HepG2 (cell line): ENCODE measurements around the gene MTMR4. TPM values are rescaled to one million over a fixed set of nuclear protein-coding genes. Genes with fewer than 3 reads are reported as not detected.

Experiments
- FOXO1 ChIP-seq: sonication (generic); formaldehyde crosslinking; IDR thresholded peaks from 2 replicates; pipeline ENCODE4 v1.4.0; 2020; ENCODE audit warnings: missing genetic modification reagents
- HIVEP1 ChIP-seq: sonication (generic); formaldehyde crosslinking; IDR thresholded peaks from 2 replicates; pipeline ENCODE4 v1.4.0; 2020; ENCODE audit warnings: mild to moderate bottlenecking, missing genetic modification reagents
- KAT7 ChIP-seq: IDR thresholded peaks from 2 replicates; pipeline ENCODE4 v1.6.1; 2018; ENCODE audit warnings: borderline replicate concordance, missing compliant biosample characterization
- MED1 ChIP-seq: sonication (generic); formaldehyde crosslinking; IDR thresholded peaks from 2 replicates; pipeline ENCODE4 v1.4.0; 2020; ENCODE audit warnings: missing genetic modification reagents
- MXD4 ChIP-seq: IDR thresholded peaks from 2 replicates; pipeline ENCODE4 v1.6.1; 2016; ENCODE audit warnings: mild to moderate bottlenecking, missing biosample characterization, missing genetic modification reagents
- NFE2L1 ChIP-seq: sonication (generic); formaldehyde crosslinking; IDR thresholded peaks from 2 replicates; pipeline ENCODE4 v1.4.0; 2020; ENCODE audit warnings: missing genetic modification reagents, mild to moderate bottlenecking, borderline replicate concordance
- PBX3 ChIP-seq: sonication (generic); formaldehyde crosslinking; IDR thresholded peaks from 2 replicates; pipeline ENCODE4 v1.8.1; 2023; ENCODE audit warnings: missing genetic modification reagents, inconsistent platforms, borderline replicate concordance
- POGK ChIP-seq: sonication (generic); formaldehyde crosslinking; conservative IDR thresholded peaks from 2 replicates; pipeline ENCODE4 v1.8.0; 2022; ENCODE audit warnings: mild to moderate bottlenecking, moderate library complexity, missing genetic modification reagents
- RBM39 ChIP-seq: fragments of 200-400 bp; formaldehyde crosslinking; IDR thresholded peaks from one replicate; pipeline ENCODE4 v1.6.1; 2018; ENCODE audit warnings: antibody characterized with exemption, mild to moderate bottlenecking, low read depth, low read length; ENCODE audit not compliant: poor library complexity, severe bottlenecking
- SIX1 ChIP-seq: sonication (generic); formaldehyde crosslinking; IDR thresholded peaks from 2 replicates; pipeline ENCODE4 v1.4.0; 2020; ENCODE audit warnings: missing genetic modification reagents, borderline replicate concordance
- SIX4 ChIP-seq: sonication (generic); formaldehyde crosslinking; IDR thresholded peaks from 2 replicates; pipeline ENCODE4 v1.4.0; 2020; ENCODE audit warnings: missing genetic modification reagents
- SMAD1 ChIP-seq: sonication (generic); formaldehyde crosslinking; IDR thresholded peaks from 2 replicates; pipeline ENCODE4 v1.4.0; 2020; ENCODE audit warnings: missing genetic modification reagents, low read depth, mild to moderate bottlenecking, borderline replicate concordance
- SMC3 ChIP-seq: IDR thresholded peaks from 2 replicates; pipeline ENCODE4 v1.6.1; 2011; ENCODE audit warnings: low read length, improper control_type of control experiment
- SP1 ChIP-seq, 2 experiments: fragments of 450-650 bp in 1 of 2; sonication (generic) in 1 of 2; formaldehyde crosslinking in 1 of 2; IDR thresholded peaks; 2 replicates each; pipeline versions ENCODE4 v1.4.0 to v1.6.1; 2016 to 2020; ENCODE audit warnings: missing genetic modification reagents in 1 of 2
- SP5 ChIP-seq: IDR thresholded peaks from 2 replicates; pipeline ENCODE4 v1.6.1; 2016; ENCODE audit warnings: low read depth, borderline replicate concordance
- ZBTB4 ChIP-seq: sonication (generic); formaldehyde crosslinking; IDR thresholded peaks from 2 replicates; pipeline ENCODE4 v1.4.0; 2020; ENCODE audit warnings: missing genetic modification reagents, mild to moderate bottlenecking, borderline replicate concordance
- ZEB1 ChIP-seq: IDR thresholded peaks from 2 replicates; pipeline ENCODE4 v1.6.1; 2012; ENCODE audit warnings: mild to moderate bottlenecking, low read depth, inconsistent platforms; ENCODE audit not compliant: insufficient replicate concordance
- ZNF30 ChIP-seq: sonication (generic); formaldehyde crosslinking; IDR thresholded peaks from 2 replicates; pipeline ENCODE4 v1.5.0; 2020; ENCODE audit warnings: mild to moderate bottlenecking, missing genetic modification reagents
- ZNF850 ChIP-seq: sonication (generic); formaldehyde crosslinking; conservative IDR thresholded peaks from 2 replicates; pipeline ENCODE4 v1.9.0; 2021; ENCODE audit warnings: mild to moderate bottlenecking, missing genetic modification reagents
- ZSCAN30 ChIP-seq: sonication (generic); formaldehyde crosslinking; IDR thresholded peaks from 2 replicates; pipeline ENCODE4 v1.5.0; 2020; ENCODE audit warnings: mild to moderate bottlenecking, missing genetic modification reagents
- polyA plus RNA-seq, 8 experiments: library from polyadenylated mRNA; depleted of rRNA in 3 of 8; stranded (reverse) in 7 of 8; unstranded in 1 of 8; fragments of >200 nt; fragmentation: Illumina TruSeq in 4 of 8; extraction: Trizol in 4 of 8; gene quantifications; 2 replicates each; pipeline versions ENCODE4 v1.2.1 to v1.2.3, GENCODE V29; 2011 to 2016; ENCODE audit warnings: low read depth in 4 of 8, missing spikeins in 1 of 8, mixed read lengths in 1 of 8; ENCODE audit not compliant: insufficient read depth in 1 of 8
- total RNA-seq, 5 experiments: library from RNA; depleted of rRNA; stranded (reverse); fragments of >200 nt; fragmentation: Illumina TruSeq; extraction: Trizol; gene quantifications; 2 replicates each; pipeline ENCODE4 v1.2.3, GENCODE V29; 2016; ENCODE audit warnings: low read depth in 1 of 5
- TF ChIP-seq, protein P1 (sequence below): sonication (generic); formaldehyde crosslinking; IDR thresholded peaks from 2 replicates; pipeline ENCODE4 v1.5.0; 2020; ENCODE audit warnings: mild to moderate bottlenecking, missing genetic modification reagents

Gene MTMR4
- total and polyA plus RNA-seq, 2 of the 13 experiments (the other 11 are each of a cell fraction or from before 2014, with no cell fraction given) = 62.5 to 65.1 TPM

- TF ChIP-seq ZNF30 (CRISPR knock-in tag) = 0 out of 2 replicates have a peak, but pooled peaks have one; percentile 35
- TF ChIP-seq SMAD1 (CRISPR knock-in tag) = no peak
- TF ChIP-seq ZSCAN30 = no peak
- no peak for TF ChIP-seq SIX4 (CRISPR knock-in tag)
- no peak for TF ChIP-seq POGK
- TF ChIP-seq PBX3 = no peak
- no peak for TF ChIP-seq SMC3
- TF ChIP-seq ZNF850 (CRISPR knock-in tag) = no peak
- TF ChIP-seq, protein P1, sequence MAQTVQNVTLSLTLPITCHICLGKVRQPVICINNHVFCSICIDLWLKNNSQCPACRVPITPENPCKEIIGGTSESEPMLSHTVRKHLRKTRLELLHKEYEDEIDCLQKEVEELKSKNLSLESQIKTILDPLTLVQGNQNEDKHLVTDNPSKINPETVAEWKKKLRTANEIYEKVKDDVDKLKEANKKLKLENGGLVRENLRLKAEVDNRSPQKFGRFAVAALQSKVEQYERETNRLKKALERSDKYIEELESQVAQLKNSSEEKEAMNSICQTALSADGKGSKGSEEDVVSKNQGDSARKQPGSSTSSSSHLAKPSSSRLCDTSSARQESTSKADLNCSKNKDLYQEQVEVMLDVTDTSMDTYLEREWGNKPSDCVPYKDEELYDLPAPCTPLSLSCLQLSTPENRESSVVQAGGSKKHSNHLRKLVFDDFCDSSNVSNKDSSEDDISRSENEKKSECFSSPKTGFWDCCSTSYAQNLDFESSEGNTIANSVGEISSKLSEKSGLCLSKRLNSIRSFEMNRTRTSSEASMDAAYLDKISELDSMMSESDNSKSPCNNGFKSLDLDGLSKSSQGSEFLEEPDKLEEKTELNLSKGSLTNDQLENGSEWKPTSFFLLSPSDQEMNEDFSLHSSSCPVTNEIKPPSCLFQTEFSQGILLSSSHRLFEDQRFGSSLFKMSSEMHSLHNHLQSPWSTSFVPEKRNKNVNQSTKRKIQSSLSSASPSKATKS (CRISPR knock-in tag) = no peak
- TF ChIP-seq SP1 (IDR thresholded peaks at IDR 0.05) = no peak
- TF ChIP-seq SP1 (CRISPR knock-in tag; IDR thresholded peaks at IDR 0.05) = no peak; the same call in 1 of the 2 replicates
- TF ChIP-seq ZEB1 = peak; percentile 9
- TF ChIP-seq HIVEP1 (CRISPR knock-in tag) = no peak
- TF ChIP-seq MED1 (CRISPR knock-in tag) = peak; percentile 85
- TF ChIP-seq NFE2L1 (CRISPR knock-in tag) = no peak
- TF ChIP-seq RBM39 = no peak
- no peak for TF ChIP-seq SIX1 (CRISPR knock-in tag)
- TF ChIP-seq MXD4 (CRISPR knock-in tag) = no peak
- TF ChIP-seq ZBTB4 (CRISPR knock-in tag) = no peak
- TF ChIP-seq KAT7 = no peak
- peak; percentile 94 for TF ChIP-seq FOXO1 (CRISPR knock-in tag)
- TF ChIP-seq SP5 (CRISPR knock-in tag) = peak; percentile 38; the same call in 1 of the 2 replicates
These were observed 2.4 kb upstream of the MTMR4 start (continued) for GRCh38 chr17:58516644-58517377.
